ENCODE data around the gene MSANTD4. TPM values are rescaled to one million over a fixed set of nuclear protein-coding genes. Genes with fewer than 3 reads are reported as not detected.

Gene MSANTD4
- polyA plus RNA-seq, 1 donor (not counting 4 experiments of a cell fraction or from before 2014, with no cell fraction given): 10.6 TPM

DNA sequence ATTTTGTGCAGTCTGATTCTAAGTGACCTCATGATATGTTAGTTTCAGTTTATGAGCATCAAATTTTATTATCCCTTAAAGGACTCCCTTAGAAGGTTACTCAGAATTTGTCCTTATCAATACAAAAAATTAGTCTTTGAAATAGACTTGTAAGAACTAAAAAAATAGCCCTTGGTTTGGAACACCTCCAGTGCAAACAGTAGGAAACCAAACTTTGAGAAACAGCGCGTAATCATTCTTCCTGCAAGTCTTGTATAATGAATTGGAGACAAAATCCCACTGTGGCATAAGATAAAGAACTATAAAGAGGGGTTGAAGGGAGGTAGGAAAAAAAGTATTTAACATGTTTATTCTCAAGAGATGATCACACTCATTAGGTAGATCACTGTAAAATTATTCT lies 10.8 kb upstream of the MSANTD4 start:
- no peak overlapping the region for H3K4me3 ChIP-seq (ENCODE audit: control insufficient read depth in 2 of 3, extremely low read depth in 1 of 3, insufficient read depth in 2 of 3, low read depth in 1 of 3, low read length in 3 of 3)
- FAIRE-seq (no peak), DNase-seq (ENCODE audit: low read depth, low spot score) (no peak)
- H3K27me3 ChIP-seq (ENCODE audit: control insufficient read depth, extremely low read depth, insufficient read depth, low read length): no peaks in the 10 kb centered on the region
- dilution Hi-C loops (cut with MboI; ENCODE audit: extremely low pct_ligation_motif_present, low sequenced_read_pairs): no loop called here
- no peaks in the 10 kb centered on the region for H3K4me1 ChIP-seq (ENCODE audit: control insufficient read depth, extremely low read depth, insufficient read depth, low read length)
- no peak overlapping the region for H3K9ac ChIP-seq (ENCODE audit: control insufficient read depth, extremely low read depth, insufficient read depth, low read length)
- no peak overlapping the region for H3K27ac ChIP-seq (ENCODE audit: control insufficient read depth, insufficient read depth, low read length)
- H3K4me2 ChIP-seq (ENCODE audit: control insufficient read depth, extremely low read depth, insufficient read depth, low read depth, low read length): no peak overlapping the region
- H3K36me3 ChIP-seq (ENCODE audit: control insufficient read depth in 2 of 2, extremely low read depth in 1 of 2, insufficient read depth in 2 of 2, low read length in 2 of 2): no peaks in the 10 kb centered on the region
- no peaks in the 10 kb centered on the region for H3K9me3 ChIP-seq (ENCODE audit: control insufficient read depth, low read depth, low read length)
- no peaks in the 10 kb centered on the region for H3K9me1 ChIP-seq (ENCODE audit: control insufficient read depth, extremely low read depth, insufficient read depth, low read length)
- H2AFZ ChIP-seq (ENCODE audit: control insufficient read depth, low read length): no peak overlapping the region
- H3K79me2 ChIP-seq (ENCODE audit: control insufficient read depth, insufficient read depth, low read length): no peaks in the 10 kb centered on the region
- TF ChIP-seq EZH2 (IDR thresholded peaks at IDR 0.05; ENCODE audit: low read length): no peak
- TF ChIP-seq, protein P1, sequence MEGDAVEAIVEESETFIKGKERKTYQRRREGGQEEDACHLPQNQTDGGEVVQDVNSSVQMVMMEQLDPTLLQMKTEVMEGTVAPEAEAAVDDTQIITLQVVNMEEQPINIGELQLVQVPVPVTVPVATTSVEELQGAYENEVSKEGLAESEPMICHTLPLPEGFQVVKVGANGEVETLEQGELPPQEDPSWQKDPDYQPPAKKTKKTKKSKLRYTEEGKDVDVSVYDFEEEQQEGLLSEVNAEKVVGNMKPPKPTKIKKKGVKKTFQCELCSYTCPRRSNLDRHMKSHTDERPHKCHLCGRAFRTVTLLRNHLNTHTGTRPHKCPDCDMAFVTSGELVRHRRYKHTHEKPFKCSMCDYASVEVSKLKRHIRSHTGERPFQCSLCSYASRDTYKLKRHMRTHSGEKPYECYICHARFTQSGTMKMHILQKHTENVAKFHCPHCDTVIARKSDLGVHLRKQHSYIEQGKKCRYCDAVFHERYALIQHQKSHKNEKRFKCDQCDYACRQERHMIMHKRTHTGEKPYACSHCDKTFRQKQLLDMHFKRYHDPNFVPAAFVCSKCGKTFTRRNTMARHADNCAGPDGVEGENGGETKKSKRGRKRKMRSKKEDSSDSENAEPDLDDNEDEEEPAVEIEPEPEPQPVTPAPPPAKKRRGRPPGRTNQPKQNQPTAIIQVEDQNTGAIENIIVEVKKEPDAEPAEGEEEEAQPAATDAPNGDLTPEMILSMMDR (optimal IDR thresholded peaks at IDR 0.05 in 1 of 3, IDR thresholded peaks at IDR 0.05 in 1 of 3, conservative IDR thresholded peaks at IDR 0.05 in 1 of 3; ENCODE audit: extremely low read depth in 1 of 3, insufficient read depth in 2 of 3, low read length in 3 of 3): no peak
- H4K20me1 ChIP-seq (ENCODE audit: control insufficient read depth, extremely low read depth, insufficient read depth, low read length): no peaks in the 10 kb centered on the region

DNA sequence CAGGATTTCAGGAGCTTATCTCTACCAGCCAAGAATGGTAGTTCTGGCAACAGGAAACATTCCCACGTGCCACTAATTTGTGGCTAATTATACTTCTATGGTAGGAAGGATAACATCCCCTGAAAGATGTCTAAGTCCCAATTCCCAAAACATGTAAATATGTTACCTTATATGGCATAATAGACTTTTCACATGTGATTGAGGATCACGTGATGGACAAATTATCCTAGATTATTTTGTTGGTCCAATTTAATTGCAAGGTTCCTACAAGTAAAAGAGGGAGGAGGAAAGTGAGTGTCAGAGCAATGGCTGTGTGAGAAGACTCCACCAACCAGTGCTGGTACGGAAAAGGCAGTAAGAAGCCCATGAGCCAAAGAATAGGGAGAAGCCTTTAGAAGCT lies 9.9 kb upstream of the MSANTD4 start:
- no peak for TF ChIP-seq EZH2 (IDR thresholded peaks at IDR 0.05; ENCODE audit: low read length)
- TF ChIP-seq, protein P1 (optimal IDR thresholded peaks at IDR 0.05 in 1 of 3, IDR thresholded peaks at IDR 0.05 in 1 of 3, conservative IDR thresholded peaks at IDR 0.05 in 1 of 3; ENCODE audit: extremely low read depth in 1 of 3, insufficient read depth in 2 of 3, low read length in 3 of 3): no peak
- Histone ChIP-seq H4K20me1 (ENCODE audit: control insufficient read depth, extremely low read depth, insufficient read depth, low read length) (no peaks in the 10 kb centered on the region), H3K27me3 (ENCODE audit: control insufficient read depth, extremely low read depth, insufficient read depth, low read length) (no peaks in the 10 kb centered on the region), H3K27ac (ENCODE audit: control insufficient read depth, insufficient read depth, low read length) (no peak overlapping the region), H3K36me3 (ENCODE audit: control insufficient read depth in 2 of 2, extremely low read depth in 1 of 2, insufficient read depth in 2 of 2, low read length in 2 of 2) (no peaks in the 10 kb centered on the region), H3K4me1 (ENCODE audit: control insufficient read depth, extremely low read depth, insufficient read depth, low read length) (no peaks in the 10 kb centered on the region), H3K4me3 (ENCODE audit: control insufficient read depth in 2 of 3, extremely low read depth in 1 of 3, insufficient read depth in 2 of 3, low read depth in 1 of 3, low read length in 3 of 3) (no peak overlapping the region), H3K9ac (ENCODE audit: control insufficient read depth, extremely low read depth, insufficient read depth, low read length) (no peak overlapping the region), H3K79me2 (ENCODE audit: control insufficient read depth, insufficient read depth, low read length) (no peaks in the 10 kb centered on the region), H3K9me1 (ENCODE audit: control insufficient read depth, extremely low read depth, insufficient read depth, low read length) (no peaks in the 10 kb centered on the region), H3K9me3 (ENCODE audit: control insufficient read depth, low read depth, low read length) (no peaks in the 10 kb centered on the region), H2AFZ (ENCODE audit: control insufficient read depth, low read length) (no peak overlapping the region), H3K4me2 (ENCODE audit: control insufficient read depth, extremely low read depth, insufficient read depth, low read depth, low read length) (no peak overlapping the region)
- no peak for FAIRE-seq
- dilution Hi-C loops (cut with MboI; ENCODE audit: extremely low pct_ligation_motif_present, low sequenced_read_pairs): no loop called here
- no peak for DNase-seq (ENCODE audit: low read depth, low spot score)
